GM21390 (cell line): Measurements from ENCODE around the gene UBE4B.
"Not testable (repeated sequence)": the region's sequence is repeated elsewhere in the genome, so short reads cannot be mapped to it uniquely, and the experiment has no call there.

Source experiments
- ATAC-seq: cut with Tn5 transposase; IDR thresholded peaks from one replicate; pipeline ENCODE4 v1.9.1; 2021; ENCODE audit not compliant: unreplicated experiment

Gene UBE4B

GRCh38 chr1:10171105-10171767 is 138.5 kb downstream of the UBE4B start:
- ATAC-seq, result no peak

- ATAC-seq, result no peak
Measured at GRCh38 chr1:10171995-10172669, 139.4 kb downstream of the UBE4B start.

GRCh38 chr1:10173582-10173981 is 140.8 kb downstream of the UBE4B start:
- ATAC-seq, result no peak

- ATAC-seq, result no peak
Measured at GRCh38 chr1:10177876-10178275, 145.1 kb downstream of the UBE4B start.

- no peak for ATAC-seq
Measured at GRCh38 chr1:10178597-10179405, 146.0 kb downstream of the UBE4B start.

- ATAC-seq, result no peak
Measured at GRCh38 chr1:10179406-10180091, 146.8 kb downstream of the UBE4B start.

GRCh38 chr1:10181154-10181553 is 148.4 kb downstream of the UBE4B start:
- ATAC-seq, result no peak

GRCh38 chr1:10185759-10186158 is 153.0 kb downstream of the UBE4B start:
- ATAC-seq, result no peak

- ATAC-seq, result no peak
Measured at GRCh38 chr1:10186331-10187025, 153.7 kb downstream of the UBE4B start.

GRCh38 chr1:10187026-10187334 is 154.2 kb downstream of the UBE4B start:
- ATAC-seq, result no peak

GRCh38 chr1:10188133-10188650 is 155.4 kb downstream of the UBE4B start:
- ATAC-seq, result no peak

- no peak for ATAC-seq
Measured at GRCh38 chr1:10189659-10190058, 156.9 kb downstream of the UBE4B start.

- no peak for ATAC-seq
Measured at GRCh38 chr1:10192263-10192662, 159.5 kb downstream of the UBE4B start.

GRCh38 chr1:10193288-10193687 is 160.5 kb downstream of the UBE4B start:
- ATAC-seq, result no peak

GRCh38 chr1:10195570-10195969 is 162.8 kb downstream of the UBE4B start:
- no peak for ATAC-seq

- no peak for ATAC-seq
Measured at GRCh38 chr1:10196976-10197375, 164.2 kb downstream of the UBE4B start.

- ATAC-seq, result no peak
Measured at GRCh38 chr1:10200620-10201019, 167.9 kb downstream of the UBE4B start.

- ATAC-seq, result no peak
Measured at GRCh38 chr1:10204003-10204642, 171.4 kb downstream of the UBE4B start.

- not testable (repeated sequence) for ATAC-seq
Measured at GRCh38 chr1:10205206-10205605, 172.4 kb downstream of the UBE4B start.

GRCh38 chr1:10207810-10208209 is 175.1 kb downstream of the UBE4B start:
- no peak for ATAC-seq
